Measurements from ENCODE around the gene PNMT.

GRCh38 chr17:39706921-39707337 lies 38.7 kb downstream of the PNMT start:
- no peak for TF ChIP-seq POLR2AphosphoS5 (IDR thresholded peaks at IDR 0.05; ENCODE audit: low read depth, low read length)
- TF ChIP-seq ZNF234 (CRISPR knock-in tag; conservative IDR thresholded peaks at IDR 0.05) = no peak
